Stimulated activated CD4-positive, alpha-beta T cell treated with anti-CD3 and anti-CD28 coated beads, Interleukin-1b, Interleukin-23, amount 100 ng/mL, for 1 hour (primary cell): ENCODE measurements around the gene CDIP1.
A peak's percentile ranks its signal among the peaks of the same experiment; 100 is the strongest.
"Not testable (repeated sequence)": the region's sequence is repeated elsewhere in the genome, so short reads cannot be mapped to it uniquely, and the experiment has no call there.

ENCODE experiments used
- DNase-seq, 2 donors: peaks; one replicate each; pipeline ENCODE4 v3.0.0-alpha.2; 2020; ENCODE audit warnings: low read depth in 2 of 2

Gene CDIP1

GRCh38 chr16:4538350-4539235, at the start of gene CDIP1:
TSS of gene CDIP1 (minus strand) at chr16:4538773. CDS start at chr16:4514130, 24,643 bp downstream.
- DNase-seq: peak; percentile 81 to 94

GRCh38 chr16:4586291-4586690, 47.7 kb upstream of the CDIP1 start:
- no peak for DNase-seq

- no peak for DNase-seq
These were observed 45.3 kb upstream of the CDIP1 start for GRCh38 chr16:4583906-4584305.

- DNase-seq: no peak
These were observed 41.7 kb upstream of the CDIP1 start for GRCh38 chr16:4580250-4580649.

DNA sequence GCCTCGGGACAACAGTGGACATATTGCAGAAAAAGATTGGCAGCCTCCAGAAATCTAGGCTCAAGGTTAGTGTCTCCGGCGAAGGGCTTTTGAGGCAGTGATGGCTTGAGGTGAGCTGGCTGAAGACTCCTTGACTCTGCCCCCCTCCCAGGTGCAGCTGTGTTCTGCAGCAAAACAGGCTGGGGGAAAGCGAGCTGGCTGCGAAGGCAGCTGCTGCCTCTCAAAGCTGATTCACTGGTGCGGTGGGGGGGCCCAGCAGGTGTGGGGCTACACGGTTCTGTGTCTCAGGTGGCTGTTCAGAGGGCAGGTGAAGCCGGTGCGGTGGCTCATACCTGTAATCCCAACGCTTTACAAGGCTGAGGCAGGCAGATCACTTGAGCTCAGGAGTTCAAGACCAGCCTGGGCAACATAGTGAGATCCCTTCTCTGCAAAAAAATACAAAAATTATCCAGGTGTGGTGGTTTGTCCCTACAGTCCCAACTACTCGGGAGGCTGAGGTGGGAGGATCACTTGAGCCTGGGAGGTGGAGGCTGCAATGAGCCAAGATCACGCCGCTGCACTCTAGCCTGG, 40.5 kb upstream of the CDIP1 start:
- no peak for DNase-seq

DNA sequence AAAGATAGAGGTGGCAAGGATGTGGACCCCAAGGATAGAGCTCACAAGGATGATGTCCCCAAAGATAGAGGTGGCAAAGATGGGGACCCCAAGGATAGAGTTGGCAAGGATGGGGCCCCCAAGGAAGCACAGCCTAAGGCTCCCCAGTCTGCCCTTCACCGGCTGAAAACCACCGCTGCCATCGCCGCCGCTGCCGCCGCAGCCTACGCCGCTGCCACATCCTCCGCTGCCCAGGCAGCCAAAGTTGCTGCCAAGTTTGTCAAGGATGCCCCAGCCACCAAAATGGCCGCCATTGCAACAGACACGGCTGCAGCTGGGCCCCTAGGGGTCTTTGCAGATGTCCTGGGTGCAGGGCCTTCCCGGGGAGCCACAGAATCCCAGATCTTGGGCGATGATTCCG, 37.4 kb upstream of the CDIP1 start:
- no peak for DNase-seq

DNA sequence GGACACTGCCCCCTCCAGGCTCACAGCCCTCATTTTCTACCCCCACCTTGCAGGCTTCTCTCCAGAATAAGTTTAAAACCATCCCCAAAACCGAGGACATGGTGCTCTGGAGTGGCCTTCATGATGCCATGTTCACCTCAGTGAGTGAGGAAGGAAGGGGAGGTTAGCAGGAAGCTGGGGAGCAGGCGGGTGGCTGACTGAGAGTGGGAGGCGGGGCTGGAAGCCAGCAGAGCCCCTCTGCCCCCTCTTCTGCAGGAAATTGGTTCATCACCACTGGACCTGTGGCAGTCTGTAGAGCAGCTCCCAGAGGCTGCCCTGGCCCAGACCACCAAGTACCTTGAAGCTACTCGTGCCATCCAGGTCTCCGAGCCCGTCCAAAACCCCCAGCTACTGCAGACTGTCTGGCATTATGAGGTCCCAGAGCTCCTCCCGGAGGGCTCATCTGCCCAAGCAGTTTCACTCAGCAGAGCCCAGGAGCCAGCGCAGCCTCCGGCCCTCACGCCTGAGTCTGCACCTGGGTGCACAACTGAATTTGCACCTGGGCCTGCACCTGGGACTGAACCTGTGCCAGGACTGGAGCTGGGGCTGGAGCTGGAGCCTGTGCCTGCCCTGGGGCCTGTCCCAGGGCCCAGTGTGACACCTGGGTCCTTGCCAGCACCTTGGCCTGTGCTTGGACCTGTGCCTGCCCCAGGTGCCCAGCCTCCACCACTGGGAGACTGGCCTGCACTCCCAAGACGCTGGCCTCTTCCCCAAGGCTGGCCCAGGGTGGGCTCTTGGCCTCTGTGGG, 36.5 kb upstream of the CDIP1 start:
- no peak for DNase-seq

DNA sequence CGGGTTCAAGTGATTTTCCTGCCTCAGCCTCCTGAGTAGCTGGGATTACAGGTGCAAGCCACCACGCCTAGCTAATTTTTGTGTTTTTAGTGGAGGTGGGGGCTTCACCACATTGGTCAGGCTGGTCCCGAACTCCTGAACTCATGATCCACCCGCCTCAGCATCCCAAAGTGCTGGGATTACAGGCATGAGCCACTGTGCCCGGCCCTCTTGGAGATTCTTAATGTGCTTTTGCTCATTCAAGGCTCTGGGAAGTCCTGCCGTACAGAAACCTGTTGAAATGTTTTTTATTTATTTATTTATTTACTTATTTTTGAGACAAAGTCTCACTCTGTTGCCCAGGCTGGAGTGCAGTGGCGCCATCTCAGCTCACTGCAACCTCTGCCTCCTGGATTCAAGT, 35.4 kb upstream of the CDIP1 start:
- not testable (repeated sequence) for DNase-seq

DNA sequence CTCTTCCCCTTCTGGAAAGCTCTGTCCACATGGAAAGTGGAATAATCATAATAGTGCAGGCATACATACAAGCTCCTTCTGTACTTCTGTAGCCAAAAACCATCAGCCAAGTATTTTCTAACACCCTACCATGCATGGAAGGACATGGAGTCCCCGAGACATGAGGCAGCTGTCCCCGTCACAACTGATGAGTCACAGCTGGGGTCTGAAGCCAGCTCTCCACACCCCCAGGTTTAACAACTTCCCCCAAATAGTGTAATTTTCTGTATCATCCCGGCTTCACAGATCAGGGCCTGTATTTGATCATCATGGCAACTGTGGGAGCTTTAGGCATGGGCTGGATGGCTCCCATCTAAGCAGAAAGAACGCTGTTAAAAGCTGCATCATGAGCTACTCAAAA, 34.1 kb upstream of the CDIP1 start:
- DNase-seq: no peak

DNA sequence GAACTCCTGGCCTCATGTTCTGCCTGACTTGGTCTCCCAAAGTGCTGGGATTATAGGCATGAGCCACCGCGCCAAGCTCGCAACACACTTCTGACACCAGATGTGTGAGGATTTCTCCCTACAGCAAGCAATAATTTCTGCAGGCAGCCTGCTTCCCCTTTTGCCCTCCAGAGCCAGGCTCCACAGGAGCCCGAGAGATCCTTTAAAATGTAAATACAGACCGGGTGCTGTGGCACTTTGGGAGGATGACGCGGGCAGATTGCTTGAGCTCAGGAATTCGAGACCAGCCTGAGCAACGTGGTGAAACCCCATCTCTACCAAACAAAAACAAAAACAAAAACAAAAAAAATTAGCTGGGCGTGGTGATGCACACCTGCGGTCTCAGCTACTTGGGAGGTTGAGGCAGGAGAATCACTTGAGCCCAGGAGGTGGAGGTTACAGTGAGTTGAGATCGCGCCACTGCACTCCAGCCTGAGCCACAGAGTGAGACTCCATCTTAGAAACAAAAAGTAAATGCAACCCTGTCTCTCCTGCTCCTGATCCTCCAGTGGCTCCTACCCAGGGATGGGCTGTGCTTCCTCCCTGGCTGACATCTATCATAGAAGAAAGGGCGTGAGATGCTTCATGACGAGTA, 32.2 kb upstream of the CDIP1 start:
- DNase-seq: no peak

DNA sequence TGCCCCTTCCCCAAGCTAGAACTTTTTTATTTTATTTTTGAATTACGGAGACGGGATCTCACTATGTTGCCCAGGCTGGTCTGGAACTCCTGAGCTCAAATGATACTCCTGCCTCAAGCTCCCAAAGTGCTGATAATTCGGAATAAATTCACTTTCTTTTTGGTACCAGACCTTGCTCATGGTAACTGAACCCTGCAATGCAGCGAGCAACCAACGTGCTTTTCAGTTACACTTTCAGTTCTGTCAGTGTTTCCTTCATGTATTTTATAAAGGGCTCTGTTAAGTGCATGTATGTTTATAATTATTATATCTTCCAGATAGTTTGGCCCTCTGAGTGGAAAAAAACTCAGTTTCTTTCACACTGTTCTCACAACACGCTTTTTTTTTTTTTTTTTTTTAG, 31.5 kb upstream of the CDIP1 start:
- no peak for DNase-seq

DNA sequence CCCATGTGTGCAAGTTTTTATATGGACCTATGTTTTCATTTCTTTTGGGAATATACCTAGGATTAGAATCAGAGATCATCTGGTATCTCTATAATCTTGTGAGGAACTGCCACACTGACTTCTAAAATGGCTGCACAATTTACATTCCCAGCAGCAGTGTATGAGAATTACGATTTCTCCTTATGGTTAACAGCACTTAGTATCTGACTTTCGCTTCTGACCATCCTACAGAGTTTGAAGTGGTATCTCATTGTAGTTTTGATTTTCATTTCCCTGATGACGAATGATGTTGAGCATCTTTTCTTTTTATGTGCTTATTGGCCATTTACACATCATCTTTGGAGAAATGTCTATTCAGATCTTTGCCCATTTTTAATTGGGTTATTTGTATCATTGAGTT, 27.6 kb upstream of the CDIP1 start:
- DNase-seq: no peak

DNA sequence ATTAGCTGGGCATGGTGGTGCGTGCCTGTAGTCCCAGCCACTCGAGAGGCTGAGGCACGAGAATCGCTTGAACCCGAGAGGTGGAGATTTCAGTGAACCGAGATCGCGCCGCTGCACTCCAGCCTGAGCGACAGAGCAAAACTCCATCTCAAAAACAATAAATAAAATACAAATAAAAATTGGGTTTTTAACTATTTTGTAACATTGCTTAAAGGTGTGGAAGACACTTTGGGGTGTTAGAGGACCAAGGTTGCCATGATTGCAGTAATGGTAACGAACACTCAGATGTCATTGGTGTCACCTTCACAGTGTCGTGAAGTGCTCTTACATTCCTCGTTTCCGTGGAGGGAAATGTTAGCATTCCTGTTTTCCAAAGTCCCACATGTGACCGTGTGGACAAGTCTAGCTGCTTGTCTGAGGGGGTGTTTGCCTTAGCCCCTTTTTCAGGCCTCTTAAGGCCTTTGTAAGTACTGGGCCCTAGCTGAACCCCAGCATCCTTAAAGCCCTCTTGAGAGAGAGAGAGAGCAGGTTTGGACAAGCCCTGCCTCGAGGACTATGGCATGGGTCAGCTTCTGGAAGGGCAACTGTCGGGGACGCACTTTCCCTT, 26.2 kb upstream of the CDIP1 start:
- DNase-seq: no peak

DNA sequence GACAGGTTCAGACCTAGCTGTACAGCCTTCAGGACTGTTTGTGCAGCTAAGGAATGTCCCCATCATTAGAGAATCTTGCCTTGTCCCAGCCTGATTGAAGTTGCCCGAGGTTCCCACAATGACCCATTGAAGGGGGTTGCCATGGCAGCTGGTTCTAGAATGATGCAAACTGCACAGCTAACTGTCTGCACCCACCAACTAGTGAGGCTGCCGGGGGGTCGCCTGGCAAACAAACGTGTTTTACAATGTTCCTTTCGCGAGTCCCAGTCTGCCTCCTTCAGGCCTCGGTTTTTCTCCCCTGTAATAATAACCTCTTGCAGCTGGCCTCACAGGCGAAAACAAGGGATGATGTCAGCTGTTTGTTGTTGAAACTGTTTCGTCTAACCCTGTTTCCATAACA, 23.0 kb upstream of the CDIP1 start:
- no peak for DNase-seq

GRCh38 chr16:4557973-4558372, 19.4 kb upstream of the CDIP1 start:
- DNase-seq: no peak

DNA sequence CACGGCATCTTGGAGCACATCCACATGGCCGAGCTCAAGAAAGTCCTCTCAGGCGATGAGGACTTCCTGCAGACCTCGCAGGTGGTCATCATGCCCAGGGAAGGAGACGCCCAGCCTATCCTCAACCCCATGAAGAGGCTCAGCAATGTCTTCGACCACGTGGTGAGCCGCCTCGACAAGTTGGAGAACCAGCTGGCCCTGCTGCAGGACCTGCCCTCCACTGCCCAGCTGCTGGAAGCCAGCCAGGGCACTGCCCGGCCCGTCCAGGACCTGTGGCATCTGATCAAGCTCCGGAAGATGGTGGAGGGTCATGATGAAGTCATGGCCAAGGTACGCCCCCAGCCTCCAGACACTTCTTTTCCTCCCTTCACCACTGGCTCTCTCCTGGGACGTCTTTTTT, 18.0 kb upstream of the CDIP1 start:
- no peak for DNase-seq

- no peak for DNase-seq
These were observed 17.5 kb upstream of the CDIP1 start, which contains the start of gene C16orf96 for GRCh38 chr16:4556112-4556511. TSS of gene C16orf96 (plus strand) at chr16:4556340. CDS start at chr16:4556490, 150 bp downstream.

- no peak for DNase-seq
These were observed 14.0 kb upstream of the CDIP1 start for GRCh38 chr16:4552541-4552940.

- DNase-seq: no peak
These were observed 12.0 kb upstream of the CDIP1 start for GRCh38 chr16:4550591-4550990.

DNA sequence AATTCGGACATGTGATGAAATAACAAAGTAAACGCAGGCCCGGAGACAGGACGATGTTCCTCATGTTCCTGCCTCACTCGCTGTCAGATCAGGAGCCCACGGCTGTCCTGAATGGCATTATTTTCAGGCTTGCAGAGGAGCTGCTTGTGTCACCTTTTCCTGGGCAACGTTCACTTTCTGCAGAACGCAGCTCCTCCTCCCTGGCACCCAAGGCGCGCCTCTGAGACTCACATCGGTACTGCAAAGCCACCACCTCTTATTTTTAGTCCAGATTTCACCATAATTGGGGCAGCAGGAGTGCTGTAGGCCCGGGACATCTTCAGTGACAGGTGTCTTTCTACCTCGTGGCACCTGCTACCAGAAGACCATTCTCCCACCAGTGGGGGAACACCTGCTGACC, 9.6 kb upstream of the CDIP1 start:
- no peak for DNase-seq

DNA sequence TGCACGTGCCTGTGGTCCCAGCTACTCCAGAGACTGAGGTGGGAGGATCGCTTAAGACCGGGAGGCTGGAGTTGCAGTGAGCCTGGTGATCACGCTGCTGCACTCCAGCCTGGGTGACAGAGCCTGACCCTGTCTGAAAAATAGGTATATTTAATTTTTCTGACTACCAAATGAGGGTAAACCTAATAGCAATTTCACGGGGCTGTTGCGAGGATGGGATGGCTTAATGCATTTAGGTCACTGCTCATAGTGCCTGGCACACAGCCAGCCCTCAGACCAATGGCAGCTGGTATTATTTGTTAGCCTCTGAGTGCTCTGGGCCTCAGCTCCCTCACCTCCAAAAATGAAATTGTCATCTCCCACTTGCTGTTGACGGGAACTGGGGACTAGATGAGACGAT, 5.9 kb upstream of the CDIP1 start:
- no peak for DNase-seq
